ENCODE data around the gene HNRNPLL.

The HNRNPLL gene

DNA sequence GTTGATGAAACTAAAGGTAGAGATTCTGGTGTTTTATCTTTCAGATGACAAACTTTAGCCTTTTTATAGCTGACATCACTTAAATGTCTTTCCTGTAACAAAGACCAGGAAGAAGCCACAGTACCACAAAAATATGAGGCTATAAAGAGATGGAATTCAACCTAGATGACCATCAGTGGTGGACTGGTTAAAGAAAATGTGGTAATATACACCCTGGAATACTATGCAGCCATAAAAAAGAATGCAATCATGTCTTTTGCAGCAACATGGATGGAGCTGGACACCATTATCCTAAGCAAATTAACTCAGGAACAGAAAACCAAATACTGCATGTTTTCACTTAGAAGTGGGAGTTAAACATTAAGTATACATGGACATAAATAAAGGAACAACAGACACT is 18.3 kb upstream of the HNRNPLL start:
- Histone ChIP-seq H3K27ac (no peak overlapping the region), H3K36me3 (no peaks in the 10 kb centered on the region), H3K9me3 (ENCODE audit: severe bottlenecking) (no peaks in the 10 kb centered on the region), H3K4me3 (ENCODE audit: low read depth, low read length) (no peak overlapping the region), H3K27me3 (ENCODE audit: insufficient read depth, low read depth, severe bottlenecking) (no peaks in the 10 kb centered on the region)
- TF ChIP-seq, protein P1, sequence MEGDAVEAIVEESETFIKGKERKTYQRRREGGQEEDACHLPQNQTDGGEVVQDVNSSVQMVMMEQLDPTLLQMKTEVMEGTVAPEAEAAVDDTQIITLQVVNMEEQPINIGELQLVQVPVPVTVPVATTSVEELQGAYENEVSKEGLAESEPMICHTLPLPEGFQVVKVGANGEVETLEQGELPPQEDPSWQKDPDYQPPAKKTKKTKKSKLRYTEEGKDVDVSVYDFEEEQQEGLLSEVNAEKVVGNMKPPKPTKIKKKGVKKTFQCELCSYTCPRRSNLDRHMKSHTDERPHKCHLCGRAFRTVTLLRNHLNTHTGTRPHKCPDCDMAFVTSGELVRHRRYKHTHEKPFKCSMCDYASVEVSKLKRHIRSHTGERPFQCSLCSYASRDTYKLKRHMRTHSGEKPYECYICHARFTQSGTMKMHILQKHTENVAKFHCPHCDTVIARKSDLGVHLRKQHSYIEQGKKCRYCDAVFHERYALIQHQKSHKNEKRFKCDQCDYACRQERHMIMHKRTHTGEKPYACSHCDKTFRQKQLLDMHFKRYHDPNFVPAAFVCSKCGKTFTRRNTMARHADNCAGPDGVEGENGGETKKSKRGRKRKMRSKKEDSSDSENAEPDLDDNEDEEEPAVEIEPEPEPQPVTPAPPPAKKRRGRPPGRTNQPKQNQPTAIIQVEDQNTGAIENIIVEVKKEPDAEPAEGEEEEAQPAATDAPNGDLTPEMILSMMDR (IDR thresholded peaks at IDR 0.05; ENCODE audit: low read depth, low read length): no peak
- no peak for DNase-seq

DNA sequence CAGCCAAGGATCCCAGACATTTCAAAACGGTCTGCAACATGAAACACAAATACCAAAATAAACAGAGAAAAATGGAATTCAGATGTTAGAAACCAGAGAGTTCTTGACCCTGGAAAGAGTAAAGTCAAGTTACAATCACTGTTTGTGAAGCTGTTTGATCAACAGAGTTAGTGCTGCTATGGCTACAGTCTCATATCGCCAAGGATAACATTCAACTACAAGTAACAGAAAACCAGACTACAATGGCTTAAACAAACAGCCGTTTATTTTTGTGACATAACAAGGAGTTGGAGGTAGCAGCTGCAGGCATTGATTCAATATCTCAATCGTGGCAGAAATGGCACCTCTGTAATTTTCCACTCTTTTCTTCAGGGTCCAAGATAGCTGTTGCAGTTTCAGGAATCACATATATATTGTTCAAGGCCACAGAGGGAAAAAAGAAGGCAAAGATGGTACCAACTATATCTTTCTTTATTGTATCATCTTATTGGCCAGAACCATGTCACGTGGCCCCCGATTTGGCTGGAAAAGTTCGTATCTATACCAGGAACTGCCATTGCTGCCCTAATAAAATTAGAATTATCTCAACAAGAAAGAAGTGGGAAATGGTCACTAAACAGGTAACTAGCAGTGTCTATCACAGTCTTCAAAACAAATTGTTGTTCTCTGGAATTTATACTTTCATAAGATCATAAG is 17.7 kb upstream of the HNRNPLL start:
- TF ChIP-seq, protein P1 (IDR thresholded peaks at IDR 0.05; ENCODE audit: low read depth, low read length): no peak
- Histone ChIP-seq H3K27ac (no peak overlapping the region), H3K4me3 (ENCODE audit: low read depth, low read length) (no peak overlapping the region), H3K27me3 (ENCODE audit: insufficient read depth, low read depth, severe bottlenecking) (no peaks in the 10 kb centered on the region), H3K36me3 (no peaks in the 10 kb centered on the region), H3K9me3 (ENCODE audit: severe bottlenecking) (no peaks in the 10 kb centered on the region)
- DNase-seq: no peak

DNA sequence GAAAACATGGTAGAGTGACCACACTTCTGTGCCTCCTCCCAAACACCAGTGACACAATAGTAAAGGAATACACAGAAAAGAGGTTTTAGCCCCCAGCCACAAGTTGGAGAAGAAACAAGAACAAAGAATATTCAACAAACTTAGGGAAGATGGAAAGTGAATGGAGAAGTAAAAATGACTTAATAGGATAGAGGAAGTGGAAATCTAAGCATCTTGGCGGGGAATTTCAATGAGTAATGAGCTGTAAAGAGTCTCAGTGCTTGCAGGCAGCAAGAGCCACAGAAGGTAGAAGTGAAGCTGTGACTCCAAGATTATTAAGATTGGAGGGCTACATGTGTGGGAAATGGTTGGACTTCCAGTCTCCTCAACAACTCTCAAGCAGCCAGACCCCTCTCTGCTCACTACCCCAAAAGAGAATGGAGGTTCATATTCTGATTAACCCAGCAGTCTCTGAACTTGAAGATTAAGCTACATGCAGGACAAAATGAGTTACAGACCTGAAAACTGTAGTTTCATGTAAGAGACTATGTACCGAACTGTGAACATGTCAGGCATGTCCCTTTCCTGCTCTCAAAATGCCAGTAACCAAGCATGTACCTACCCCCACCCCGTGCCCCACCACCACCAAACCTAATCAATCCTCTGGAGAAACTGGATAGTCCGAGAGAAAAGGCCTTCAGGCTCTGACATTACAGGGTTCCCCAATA is 16.9 kb upstream of the HNRNPLL start:
- Histone ChIP-seq H3K36me3 (no peaks in the 10 kb centered on the region), H3K9me3 (ENCODE audit: severe bottlenecking) (no peaks in the 10 kb centered on the region), H3K27me3 (ENCODE audit: insufficient read depth, low read depth, severe bottlenecking) (no peaks in the 10 kb centered on the region), H3K4me3 (ENCODE audit: low read depth, low read length) (no peak overlapping the region), H3K27ac (no peak overlapping the region)
- TF ChIP-seq, protein P1 (IDR thresholded peaks at IDR 0.05; ENCODE audit: low read depth, low read length): no peak
- DNase-seq: no peak

DNA sequence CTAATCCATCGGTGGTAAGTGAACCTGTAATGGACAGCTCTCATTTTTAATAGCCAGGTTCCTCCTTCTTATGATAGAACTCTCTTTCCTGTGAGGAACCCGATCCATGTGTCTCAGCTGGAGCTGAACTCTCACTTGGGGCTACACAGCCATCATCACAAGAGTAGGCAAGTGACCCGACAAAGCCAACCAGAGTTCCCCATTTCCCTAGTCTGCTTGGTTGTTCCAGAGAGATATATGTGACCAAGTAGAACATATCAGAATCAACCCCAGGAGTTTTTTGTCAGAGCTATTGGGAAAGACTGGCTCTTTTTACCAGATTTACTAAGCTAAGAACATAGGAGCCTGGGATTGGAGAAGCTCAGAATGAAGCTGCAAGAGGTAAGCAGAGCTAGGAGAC is 14.6 kb upstream of the HNRNPLL start:
- Histone ChIP-seq H3K4me3 (ENCODE audit: low read depth, low read length) (no peak overlapping the region), H3K36me3 (no peaks in the 10 kb centered on the region), H3K27ac (no peak overlapping the region), H3K9me3 (ENCODE audit: severe bottlenecking) (no peaks in the 10 kb centered on the region), H3K27me3 (ENCODE audit: insufficient read depth, low read depth, severe bottlenecking) (no peaks in the 10 kb centered on the region)
- TF ChIP-seq, protein P1 (IDR thresholded peaks at IDR 0.05; ENCODE audit: low read depth, low read length): no peak
- no peak for DNase-seq

DNA sequence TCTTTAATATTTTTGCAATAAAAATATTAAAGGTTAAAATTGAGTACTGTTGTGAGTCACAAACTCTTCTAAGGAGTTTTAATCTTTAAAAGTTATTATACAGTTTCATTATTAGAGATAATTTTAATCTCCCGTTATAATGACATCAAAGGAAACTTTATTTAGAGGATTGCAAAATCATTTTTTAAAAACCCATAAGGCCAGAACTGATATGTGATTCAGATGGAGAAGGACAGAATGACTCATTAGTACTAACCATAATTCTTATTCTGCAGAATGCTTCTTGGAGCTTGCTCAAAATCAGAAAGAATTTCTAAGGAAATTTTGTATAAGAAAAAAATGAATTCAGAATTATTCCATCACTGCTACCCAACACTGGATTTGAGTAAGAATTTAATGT is 12.5 kb upstream of the HNRNPLL start:
- Histone ChIP-seq H3K27me3 (ENCODE audit: insufficient read depth, low read depth, severe bottlenecking) (no peaks in the 10 kb centered on the region), H3K36me3 (no peaks in the 10 kb centered on the region), H3K9me3 (ENCODE audit: severe bottlenecking) (no peaks in the 10 kb centered on the region), H3K4me3 (ENCODE audit: low read depth, low read length) (no peak overlapping the region), H3K27ac (no peak overlapping the region)
- DNase-seq: no peak
- TF ChIP-seq, protein P1 (IDR thresholded peaks at IDR 0.05; ENCODE audit: low read depth, low read length): no peak

Measured in WERI-Rb-1 (cell line).